OCI-LY7 (cell line): Measurements from ENCODE around the gene PSMB4.

Experiments used
- CTCF ChIP-seq: fragments of 200-600 bp; sonication (generic); conservative IDR thresholded peaks from 2 replicates; pipeline ENCODE4 v1.5.1; 2014; ENCODE audit warnings: mild to moderate bottlenecking, antibody characterized with exemption, low read length, moderate library complexity, mixed read lengths
- EZH2phosphoT487 ChIP-seq: fragments of 200-600 bp; sonication (generic); IDR thresholded peaks from 2 replicates; pipeline ENCODE4 v1.6.1; 2018; ENCODE audit warnings: low read depth, borderline replicate concordance, mild to moderate bottlenecking, mixed run types, antibody characterized with exemption, low read length, moderate library complexity, mixed read lengths

DNA sequence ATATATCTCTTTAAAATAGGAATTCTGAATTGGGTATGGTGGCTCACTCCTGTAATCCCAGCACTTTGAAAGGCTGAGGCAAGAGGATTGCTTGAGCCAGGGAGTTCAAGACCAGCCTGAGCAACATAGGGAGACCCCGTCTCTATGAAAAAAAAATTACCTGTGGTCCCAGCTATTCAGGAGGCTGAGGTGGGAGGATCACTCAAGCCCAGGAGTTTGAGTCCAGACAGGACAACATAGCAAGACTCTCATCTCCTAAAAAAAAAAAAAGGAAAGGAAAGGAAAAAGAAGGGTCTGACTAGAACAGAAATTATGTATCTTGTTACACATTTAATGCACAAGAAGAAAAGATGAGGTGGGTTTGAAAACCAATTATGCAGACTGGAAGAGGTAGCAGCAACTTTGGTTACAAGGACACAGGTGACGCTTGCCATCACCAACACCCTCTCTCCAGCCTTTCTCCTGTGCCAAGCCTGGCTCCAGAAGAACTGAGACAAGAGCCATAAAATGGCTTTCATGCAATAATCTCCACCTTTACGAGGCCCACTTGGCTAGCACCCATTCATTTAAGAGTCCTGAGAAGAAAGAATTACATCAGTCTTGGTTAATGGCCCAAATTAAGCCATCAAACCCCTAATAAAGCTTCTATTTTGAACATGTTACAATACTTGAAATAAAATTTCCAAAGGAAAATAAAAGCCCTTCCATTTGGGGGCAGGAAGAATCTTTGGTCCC is 22.1 kb upstream of the PSMB4 start:
- TF ChIP-seq CTCF (no peak), EZH2phosphoT487 (no peak)
